GM21367 (cell line): Measurements from ENCODE around the gene EBF3.

Source experiments
- ATAC-seq: cut with Tn5 transposase; IDR thresholded peaks from one replicate; pipeline ENCODE4 v1.9.1; 2021; ENCODE audit not compliant: unreplicated experiment

Gene EBF3

DNA sequence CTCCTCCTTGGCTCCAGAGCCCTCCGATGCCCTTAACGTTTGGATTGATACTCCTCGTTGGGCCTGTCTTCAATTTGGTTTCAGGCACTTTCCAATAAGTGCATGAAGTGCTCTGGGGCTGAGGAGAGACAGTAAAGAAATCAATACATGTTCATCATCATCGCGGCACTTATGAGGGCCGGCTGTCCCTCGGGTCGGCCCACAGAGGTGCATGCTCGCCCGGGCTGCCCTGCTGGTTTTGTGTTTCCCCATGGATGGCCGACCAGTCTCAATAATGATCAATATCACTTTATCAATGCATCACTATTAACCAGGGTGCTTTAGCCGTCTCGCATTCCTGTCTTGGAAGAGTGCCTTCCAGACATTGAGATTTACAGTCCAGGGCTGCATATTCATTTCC is 154.2 kb downstream of the EBF3 start:
- no peak for ATAC-seq

GRCh38 chr10:129809431-129809830 is 154.6 kb downstream of the EBF3 start:
- ATAC-seq: no peak

DNA sequence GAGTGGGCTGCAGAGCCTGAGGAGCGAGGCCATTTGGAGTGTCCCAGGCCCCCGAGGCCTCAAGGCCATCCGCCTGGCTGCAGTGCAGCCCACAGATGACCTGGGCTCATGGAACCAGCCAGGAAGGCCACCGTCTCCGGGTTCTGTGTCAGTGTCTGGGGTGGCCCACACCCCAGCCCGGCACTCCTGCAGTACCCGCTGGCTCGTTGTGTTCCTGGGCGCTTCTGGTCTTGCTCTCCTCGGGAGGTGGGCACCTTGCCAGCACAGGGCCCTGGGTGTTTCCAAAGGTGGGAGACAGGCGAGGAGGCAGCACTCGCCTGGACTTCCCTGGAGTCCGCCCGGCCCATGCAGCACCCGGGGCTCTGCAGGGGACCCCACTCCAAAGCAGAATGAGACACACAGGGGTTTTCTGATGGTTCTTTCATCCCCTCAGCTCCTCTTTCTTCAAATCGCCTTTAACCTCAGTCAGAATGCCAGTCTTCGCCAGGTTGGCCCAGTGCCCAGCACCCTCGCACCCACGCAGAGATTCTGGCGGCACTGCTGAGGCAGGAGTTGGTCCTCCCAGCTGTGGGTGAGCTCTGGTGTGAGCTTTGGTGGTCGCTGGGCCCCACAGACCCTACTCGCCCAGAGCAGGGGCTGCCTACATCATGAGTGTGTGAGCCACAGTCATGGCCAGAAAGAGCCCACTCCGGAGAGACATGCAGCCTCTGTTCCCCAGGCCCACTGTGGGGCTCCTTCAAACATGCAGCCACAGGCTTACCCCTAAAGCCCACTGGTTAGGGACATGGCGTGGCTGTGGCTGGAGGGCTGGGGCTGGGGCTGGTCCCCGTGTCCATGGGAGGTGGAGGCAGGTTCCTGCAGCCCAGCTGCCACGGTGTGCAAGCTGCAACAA is 155.7 kb downstream of the EBF3 start:
- no peak for ATAC-seq

- no peak for ATAC-seq
Measured at GRCh38 chr10:129807211-129807610, 156.9 kb downstream of the EBF3 start.

DNA sequence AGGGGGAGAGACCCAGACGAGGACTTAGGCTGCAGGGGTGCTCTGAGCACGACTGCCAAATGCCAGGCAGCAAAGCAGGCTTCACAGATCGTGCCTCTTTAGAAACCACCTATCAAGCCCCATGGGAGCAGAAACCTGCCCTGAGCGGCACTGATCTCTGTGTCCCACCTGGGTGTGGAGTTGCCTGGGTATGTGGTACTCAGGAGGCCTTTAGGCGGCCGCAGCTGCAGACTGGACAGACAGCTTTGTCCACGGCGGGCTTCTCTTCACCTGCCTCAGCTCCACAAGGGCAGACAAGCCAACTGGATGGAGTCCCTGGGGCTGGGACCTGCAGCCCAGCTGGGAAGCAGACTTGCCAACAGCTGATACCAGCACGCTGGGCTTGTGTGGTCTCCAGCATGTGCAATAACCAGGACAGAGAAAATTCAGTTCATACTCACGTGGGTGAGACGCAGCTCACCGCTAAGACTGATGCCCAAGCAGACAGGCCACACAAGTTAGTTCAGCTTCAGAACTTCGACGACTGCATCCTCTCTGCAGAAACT is 163.2 kb downstream of the EBF3 start:
- ATAC-seq: no peak

GRCh38 chr10:129799942-129800341 is 164.1 kb downstream of the EBF3 start:
- no peak for ATAC-seq

DNA sequence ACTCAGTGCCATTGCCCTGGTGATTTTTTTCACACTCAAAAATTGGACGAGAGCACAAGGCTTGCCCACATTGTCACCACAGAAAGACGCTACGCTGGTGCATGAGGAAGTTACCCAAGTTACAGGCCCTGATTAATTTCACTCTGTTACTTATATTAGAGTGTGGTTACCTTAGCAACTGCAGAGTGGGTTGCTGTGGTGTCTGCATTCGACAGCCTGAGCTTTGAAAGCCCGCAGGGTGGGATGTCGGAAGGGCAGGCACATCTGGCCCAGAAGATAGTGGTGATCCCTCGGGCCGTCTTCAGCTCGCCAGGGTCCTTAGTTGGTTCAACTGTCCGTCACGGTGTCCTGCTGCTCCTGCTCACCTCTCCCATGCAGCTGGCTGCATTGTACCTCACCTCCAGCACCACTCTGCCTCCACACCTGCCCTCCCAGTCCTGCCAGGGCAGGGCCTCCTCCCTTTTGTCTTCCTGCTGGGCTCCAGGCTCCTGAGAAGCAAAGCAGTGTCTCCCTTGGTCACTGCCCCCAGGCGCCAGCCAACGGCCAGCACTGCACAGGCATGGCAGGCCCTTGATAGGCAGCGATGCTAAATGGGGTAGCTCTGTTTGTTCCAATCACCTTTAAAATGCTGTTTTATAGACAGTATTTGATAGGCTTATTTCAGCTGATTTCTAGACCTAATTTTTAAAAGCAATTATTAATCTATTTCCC is 167.2 kb downstream of the EBF3 start:
- no peak for ATAC-seq

- no peak for ATAC-seq
Measured at GRCh38 chr10:129793996-129794395, 170.1 kb downstream of the EBF3 start.

DNA sequence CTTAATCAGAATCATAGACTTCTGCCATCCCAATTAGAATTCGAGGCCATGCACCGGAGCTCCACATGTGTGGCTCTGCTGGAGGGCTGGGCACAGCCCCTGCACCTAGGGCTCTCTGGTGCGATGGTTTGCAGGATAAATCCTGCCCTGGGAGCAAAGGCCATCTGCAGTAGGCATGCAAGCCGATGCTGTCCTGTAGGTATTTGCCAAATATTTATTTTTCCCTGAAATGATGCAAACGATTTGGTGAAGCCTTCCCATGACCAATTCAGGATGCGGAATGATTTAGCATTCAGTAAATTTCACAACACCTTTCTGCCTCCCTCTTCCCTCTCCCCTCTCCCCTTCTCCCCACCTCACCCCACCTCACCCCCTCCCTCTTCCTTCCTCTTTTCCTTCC is 170.6 kb downstream of the EBF3 start:
- no peak for ATAC-seq

DNA sequence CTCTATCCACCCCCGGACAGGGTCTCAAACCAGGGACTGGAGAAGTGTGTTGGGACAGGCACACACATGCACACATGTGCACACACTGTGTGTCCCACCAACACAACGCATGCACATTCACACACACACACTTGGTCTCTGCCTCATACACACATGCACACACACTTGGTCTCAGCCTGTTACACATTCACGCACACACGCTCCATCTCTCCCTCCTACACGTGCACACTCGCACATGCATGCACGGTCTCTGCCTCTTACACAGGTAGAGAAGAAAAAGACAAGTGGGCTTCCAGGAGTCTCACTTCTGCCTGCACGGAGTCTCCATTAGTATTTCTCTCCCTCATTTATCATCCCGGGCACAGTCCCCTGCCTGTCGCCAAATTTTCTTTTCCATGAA is 171.2 kb downstream of the EBF3 start:
- no peak for ATAC-seq

DNA sequence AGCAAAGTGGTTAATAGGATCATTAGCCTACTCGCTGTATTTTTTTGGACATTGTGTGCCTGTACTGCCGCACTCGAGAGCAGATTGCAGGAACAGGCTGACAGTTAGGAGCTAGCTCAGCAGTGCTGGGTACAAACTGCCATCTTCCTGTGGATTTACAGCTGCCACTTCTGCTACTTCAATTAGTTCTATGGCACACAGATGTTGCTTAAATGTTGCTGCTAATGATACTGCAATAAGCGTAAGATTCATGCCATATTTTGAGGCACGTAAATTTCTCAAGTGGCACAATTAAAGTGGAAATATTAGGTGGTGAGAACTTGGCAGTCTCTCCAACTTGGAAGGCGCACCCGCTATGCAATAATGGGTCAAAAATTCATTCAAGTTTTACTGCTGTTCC is 171.9 kb downstream of the EBF3 start:
- no peak for ATAC-seq

DNA sequence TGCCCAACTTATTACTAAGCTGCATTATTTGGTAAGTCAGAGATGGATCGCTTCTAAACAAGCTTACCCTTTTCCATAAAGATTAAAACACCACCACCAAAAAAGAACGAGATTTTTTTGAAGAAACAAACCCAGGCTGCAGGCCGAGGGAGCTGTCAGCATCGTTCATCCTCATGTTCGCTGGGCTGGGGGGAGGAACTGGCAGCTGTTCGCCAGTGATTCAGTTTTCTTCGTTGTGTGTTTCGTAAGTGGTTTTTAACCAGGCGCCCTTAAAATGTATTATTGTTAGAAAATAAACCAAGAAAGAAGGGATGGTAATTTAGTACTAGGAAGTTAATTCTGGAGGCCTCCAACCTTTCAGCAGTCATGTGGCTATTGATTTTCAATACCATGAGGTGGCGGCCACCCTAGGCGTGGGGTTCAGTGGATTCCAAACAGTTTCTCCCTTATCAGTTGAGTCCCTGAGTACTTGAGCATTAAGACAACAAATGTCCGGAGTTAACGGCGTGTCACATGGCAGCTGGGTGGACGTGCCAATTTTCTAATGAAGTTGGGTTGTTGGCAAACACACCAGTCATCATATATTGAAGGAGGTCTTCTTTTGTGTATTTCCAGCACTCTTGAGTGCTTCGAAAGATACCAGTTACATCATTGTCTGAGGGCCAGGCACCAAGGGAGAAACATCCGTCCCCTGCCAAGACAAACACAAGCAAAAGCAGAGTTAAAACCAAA is 173.2 kb downstream of the EBF3 start:
- no peak for ATAC-seq

DNA sequence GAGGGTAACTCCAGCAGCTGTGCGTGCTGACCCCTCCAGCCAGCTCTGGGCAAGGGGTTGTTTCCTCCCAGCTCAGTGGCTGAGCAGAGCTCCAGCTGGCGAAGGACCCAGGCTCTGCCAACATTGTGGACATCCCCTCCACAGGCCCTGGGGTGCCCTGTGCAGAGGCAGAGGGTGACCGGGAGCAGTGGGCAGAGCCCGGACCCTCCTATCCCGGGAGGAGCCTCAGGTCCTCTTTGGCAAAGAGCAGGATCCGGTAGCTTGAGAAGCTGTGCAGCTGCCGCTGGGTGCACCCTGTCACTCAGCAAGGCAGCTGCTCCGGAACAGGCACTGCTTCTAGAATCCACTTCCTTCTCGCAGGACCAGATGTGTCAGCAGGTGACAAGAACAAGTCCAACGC is 175.9 kb downstream of the EBF3 start:
- ATAC-seq: no peak

GRCh38 chr10:129787557-129787956 is 176.5 kb downstream of the EBF3 start:
- ATAC-seq: no peak

- no peak for ATAC-seq
Measured at GRCh38 chr10:129786216-129786615, 177.9 kb downstream of the EBF3 start.

- ATAC-seq: no peak
Measured at GRCh38 chr10:129785536-129785981, 178.5 kb downstream of the EBF3 start.
